IPS DF 6.9 (cell line): ENCODE data around the gene SLC8A1.

Source experiments
- DNase-seq: peaks from one replicate; pipeline ENCODE4 v3.0.0-alpha.2; 2013; ENCODE audit warnings: low read depth, low spot score
- H3K27ac ChIP-seq: one replicate; pipeline ENCODE4 v1.5.1; 2013; ENCODE audit warnings: low read length, control low read depth
- H3K27me3 ChIP-seq: 2 replicates; pipeline ENCODE4 v1.6.1; 2013; ENCODE audit warnings: mild to moderate bottlenecking, low read length; ENCODE audit not compliant: control insufficient read depth, insufficient read depth
- H3K36me3 ChIP-seq: 2 replicates; pipeline ENCODE4 v1.6.1; 2013; ENCODE audit warnings: low read length; ENCODE audit not compliant: control insufficient read depth, insufficient read depth
- H3K4me1 ChIP-seq: 2 replicates; pipeline ENCODE4 v1.6.1; 2013; ENCODE audit warnings: low read length; ENCODE audit not compliant: control insufficient read depth, insufficient read depth
- H3K4me3 ChIP-seq: 2 replicates; pipeline ENCODE4 v1.5.1; 2013; ENCODE audit warnings: mild to moderate bottlenecking, low read length
- H3K9me3 ChIP-seq: 2 replicates; pipeline ENCODE4 v1.6.1; 2013; ENCODE audit warnings: low read length, inconsistent platforms; ENCODE audit not compliant: control insufficient read depth, insufficient read depth
- WGBS: extraction: QIAGEN DNeasy Blood & Tissue Kit; methylation state at CpG from one replicate; pipeline ENCODE4 v1.1.7; 2013; ENCODE audit warnings: mixed read lengths, missing lambda C conversion rate; ENCODE audit not compliant: insufficient read length, insufficient coverage; 5-methylcytosine and 5-hydroxymethylcytosine counted together

Gene SLC8A1

DNA sequence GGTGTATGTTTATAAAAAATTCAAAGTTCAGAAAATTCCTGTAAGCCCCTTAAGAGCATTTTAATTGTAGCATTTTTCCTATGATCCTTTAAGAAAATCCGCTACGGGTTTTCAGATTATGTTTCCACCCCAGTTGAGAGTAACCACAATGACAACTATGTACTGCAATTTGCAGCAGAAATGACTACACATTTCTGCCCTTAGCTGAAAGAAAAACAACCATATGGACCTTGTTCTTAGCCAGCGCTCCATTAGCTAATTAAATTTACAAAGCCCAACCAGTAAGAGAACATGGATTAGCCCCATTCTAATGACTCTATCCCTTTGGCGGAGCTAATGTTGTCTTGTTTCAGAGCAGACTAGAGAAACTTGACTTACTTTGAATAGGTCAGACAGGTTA lies 247.6 kb downstream of the SLC8A1 start:
- DNase-seq = no peak
- no peak overlapping the region for H3K27ac ChIP-seq
- H3K36me3 ChIP-seq = no peaks in the 10 kb centered on the region
- WGBS = no CpG with 5 or more reads among the region's 4 CpGs
- H3K4me3 ChIP-seq = no peak overlapping the region
- no peaks in the 10 kb centered on the region for H3K4me1 ChIP-seq
- H3K27me3 ChIP-seq = no peaks in the 10 kb centered on the region
- H3K9me3 ChIP-seq = no peaks in the 10 kb centered on the region

DNA sequence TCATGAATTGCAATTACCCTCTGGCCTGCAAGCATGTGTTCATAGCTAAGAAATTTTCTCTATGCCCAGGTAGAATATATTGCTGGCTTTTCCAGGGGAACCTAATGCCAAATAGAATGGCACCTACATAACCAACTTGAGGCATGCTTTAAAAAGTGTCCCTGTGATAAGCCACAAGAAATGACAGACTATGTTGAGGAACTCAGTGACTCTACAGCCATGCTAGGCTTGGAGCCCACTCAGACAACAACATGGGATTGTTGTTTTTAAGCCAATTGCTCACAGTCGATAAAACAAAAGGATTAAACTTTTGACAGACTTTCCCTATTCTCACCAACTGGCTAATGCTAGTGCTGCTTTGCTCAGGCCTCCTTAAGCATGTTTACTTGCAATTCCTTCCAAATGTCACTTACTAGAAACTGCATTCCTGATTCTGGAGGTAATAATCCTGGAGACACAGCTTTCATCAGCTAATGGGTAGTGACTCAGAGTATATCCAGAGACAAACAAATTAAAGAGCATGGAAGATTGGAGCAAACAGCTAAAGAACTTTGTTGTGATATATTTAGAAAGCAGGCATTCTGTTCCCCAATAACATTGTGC lies 249.0 kb downstream of the SLC8A1 start:
- no CpG with 5 or more reads among the region's 1 CpG for WGBS
- no peak overlapping the region for H3K27ac ChIP-seq
- H3K36me3 ChIP-seq = no peaks in the 10 kb centered on the region
- H3K4me3 ChIP-seq = no peak overlapping the region
- no peaks in the 10 kb centered on the region for H3K27me3 ChIP-seq
- H3K4me1 ChIP-seq = no peaks in the 10 kb centered on the region
- H3K9me3 ChIP-seq = no peaks in the 10 kb centered on the region
- DNase-seq = no peak

DNA sequence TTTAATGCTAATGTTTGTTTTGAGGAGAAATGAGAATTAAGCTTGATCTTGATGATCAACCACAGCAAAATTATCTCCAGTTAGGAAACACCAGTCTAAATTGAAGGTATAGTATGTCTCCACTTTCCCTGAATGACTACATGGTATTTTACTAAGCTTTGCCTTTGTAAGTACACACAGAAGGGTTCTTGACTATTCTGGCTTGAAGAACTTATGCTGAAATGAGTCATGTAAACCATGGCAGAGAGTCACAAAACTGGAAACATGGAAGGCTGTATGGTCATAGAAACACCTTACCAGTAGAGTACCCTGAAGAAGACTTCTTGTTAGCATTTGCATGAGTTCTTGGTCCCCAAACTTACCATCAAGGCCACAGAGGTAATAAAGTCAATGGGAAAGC lies 250.5 kb downstream of the SLC8A1 start:
- H3K27me3 ChIP-seq = no peaks in the 10 kb centered on the region
- no peak for DNase-seq
- H3K4me3 ChIP-seq = no peak overlapping the region
- no peaks in the 10 kb centered on the region for H3K4me1 ChIP-seq
- H3K27ac ChIP-seq = no peak overlapping the region
- H3K36me3 ChIP-seq = no peaks in the 10 kb centered on the region
- no peaks in the 10 kb centered on the region for H3K9me3 ChIP-seq

DNA sequence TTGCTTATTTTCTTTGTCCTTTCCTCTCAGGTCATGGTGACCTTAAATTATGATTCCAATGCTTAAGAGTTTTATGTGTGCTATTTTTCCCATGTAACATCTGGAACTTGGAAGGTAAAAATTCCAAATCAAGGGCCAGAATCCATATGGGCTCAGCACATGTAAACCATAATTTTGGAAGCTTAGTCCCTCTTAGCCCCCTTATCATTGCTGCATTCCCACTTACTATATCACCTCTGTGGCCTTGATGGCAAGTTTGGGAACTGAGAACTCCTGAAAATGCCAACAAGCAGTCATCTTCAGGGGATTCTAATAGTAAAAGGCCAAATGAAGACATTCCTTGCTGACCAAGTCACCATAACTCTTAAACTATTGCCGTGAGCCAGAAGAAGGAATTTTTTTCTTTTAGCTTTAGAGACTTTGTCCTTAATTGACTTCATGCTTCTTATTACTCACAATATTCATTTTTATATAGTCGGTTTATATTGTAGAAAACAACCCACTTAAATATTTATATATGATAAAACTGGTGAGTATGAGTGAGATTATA lies 251.4 kb downstream of the SLC8A1 start:
- Histone ChIP-seq H3K27me3 (no peaks in the 10 kb centered on the region), H3K36me3 (no peaks in the 10 kb centered on the region), H3K9me3 (no peaks in the 10 kb centered on the region), H3K27ac (no peak overlapping the region), H3K4me1 (no peaks in the 10 kb centered on the region), H3K4me3 (no peak overlapping the region)
- WGBS = no CpG with 5 or more reads among the region's 2 CpGs
- DNase-seq = no peak

DNA sequence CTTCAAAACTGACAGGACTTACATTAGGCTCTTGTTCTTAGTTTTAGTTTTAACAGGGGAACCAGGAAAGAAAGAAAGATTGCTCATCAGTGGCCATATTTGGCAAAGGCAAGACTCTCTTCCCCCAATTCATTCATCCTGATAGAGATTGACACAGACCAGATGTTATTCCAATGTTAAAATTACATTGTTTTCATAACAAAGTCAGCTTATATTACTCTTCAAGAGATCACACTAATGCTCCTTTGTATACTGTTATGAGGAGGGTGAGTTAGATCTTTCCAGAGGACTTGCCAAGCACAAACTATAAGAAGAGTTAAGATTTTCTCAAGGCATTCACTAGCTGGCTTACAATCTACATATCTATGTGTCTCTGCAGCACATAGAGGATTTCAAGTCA lies 252.1 kb downstream of the SLC8A1 start:
- H3K27me3 ChIP-seq = no peaks in the 10 kb centered on the region
- no peaks in the 10 kb centered on the region for H3K36me3 ChIP-seq
- no peak for DNase-seq
- no peaks in the 10 kb centered on the region for H3K4me1 ChIP-seq
- H3K27ac ChIP-seq = no peak overlapping the region
- no peak overlapping the region for H3K4me3 ChIP-seq
- H3K9me3 ChIP-seq = no peaks in the 10 kb centered on the region

DNA sequence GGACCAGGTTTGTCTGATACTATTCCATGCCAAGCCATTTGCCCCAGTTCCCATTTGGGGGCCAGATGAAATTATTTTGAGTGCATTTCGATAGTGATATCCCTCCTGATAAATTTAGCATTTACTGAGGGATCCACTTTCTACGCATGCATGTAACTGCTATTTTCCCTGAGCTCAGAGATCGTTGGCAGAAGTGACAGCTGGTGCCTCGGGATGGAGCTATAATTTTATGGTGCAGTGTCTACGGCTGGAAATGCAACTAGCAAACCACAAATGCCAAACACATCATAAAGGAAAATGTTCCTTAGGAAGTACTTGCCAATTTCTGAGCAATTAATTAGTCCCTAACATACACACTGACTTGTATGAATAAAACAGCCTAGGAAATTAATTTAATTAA lies 254.8 kb downstream of the SLC8A1 start:
- no CpG with 5 or more reads among the region's 5 CpGs for WGBS
- H3K4me3 ChIP-seq = no peak overlapping the region
- no peaks in the 10 kb centered on the region for H3K9me3 ChIP-seq
- no peaks in the 10 kb centered on the region for H3K27me3 ChIP-seq
- no peak overlapping the region for H3K27ac ChIP-seq
- no peaks in the 10 kb centered on the region for H3K36me3 ChIP-seq
- no peak for DNase-seq
- no peaks in the 10 kb centered on the region for H3K4me1 ChIP-seq

DNA sequence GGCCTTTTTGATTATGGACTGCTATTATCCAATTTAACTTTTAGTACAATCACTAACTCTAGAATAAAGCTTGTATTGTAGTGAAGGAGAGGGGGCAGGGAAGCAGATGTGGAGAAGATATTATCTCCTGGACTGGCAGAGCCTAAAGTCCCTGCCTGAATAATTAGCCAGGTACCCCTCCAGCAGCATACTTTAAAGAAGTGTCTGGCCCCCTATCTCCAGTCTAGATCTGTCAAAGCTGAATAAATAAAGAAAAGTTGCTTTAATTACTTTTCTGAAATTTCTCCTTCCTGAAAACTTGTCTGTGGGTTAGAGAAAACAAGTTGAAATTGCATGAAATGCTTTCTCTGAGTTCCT lies 258.2 kb downstream of the SLC8A1 start:
- Histone ChIP-seq H3K27me3 (no peaks in the 10 kb centered on the region), H3K27ac (no peak overlapping the region), H3K9me3 (no peaks in the 10 kb centered on the region), H3K36me3 (no peaks in the 10 kb centered on the region), H3K4me3 (no peak overlapping the region), H3K4me1 (0 out of 2 replicates have a peak, but pooled peaks cover 1% of the 10 kb centered on the region)
- no peak for DNase-seq

DNA sequence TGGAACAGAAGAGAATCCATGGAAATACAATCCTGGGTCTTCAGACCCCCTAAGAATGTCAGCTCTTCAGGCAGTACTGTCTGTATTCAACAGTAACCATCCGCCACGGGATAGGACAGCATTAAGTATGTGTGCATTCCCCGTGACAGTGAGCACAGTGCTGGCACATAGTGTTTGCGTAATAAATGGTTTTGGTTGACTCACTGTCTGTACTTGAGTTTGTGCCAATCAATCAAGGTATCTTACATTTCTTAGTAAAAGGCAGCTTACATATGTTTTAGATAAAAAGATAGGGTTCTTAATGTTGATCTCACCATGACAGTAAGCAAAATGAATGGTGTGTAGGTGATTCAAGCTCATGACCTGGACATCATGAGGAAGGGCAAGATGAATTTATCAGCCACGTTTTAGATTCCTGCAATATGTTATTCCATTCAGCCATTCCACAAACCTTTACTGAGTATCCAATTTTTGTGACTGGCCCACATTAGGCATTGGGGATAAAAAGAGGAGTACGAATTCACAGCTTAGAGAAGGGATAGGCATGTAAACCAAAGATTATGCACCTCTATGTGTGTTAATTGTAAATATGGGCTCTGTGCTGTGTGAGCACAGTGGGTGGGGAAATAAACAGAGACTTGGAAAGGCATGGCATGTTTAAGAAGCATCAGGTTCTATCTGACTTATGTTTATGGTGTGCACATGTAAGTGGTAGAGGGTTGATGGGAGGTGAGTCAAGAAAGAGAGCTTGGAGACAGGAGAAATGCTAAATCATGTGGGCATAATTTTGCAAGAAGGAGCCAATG lies 258.8 kb downstream of the SLC8A1 start:
- H3K27me3 ChIP-seq = no peaks in the 10 kb centered on the region
- H3K4me1 ChIP-seq = 0 out of 2 replicates have a peak, but pooled peaks cover 1% of the 10 kb centered on the region
- H3K9me3 ChIP-seq = no peaks in the 10 kb centered on the region
- H3K27ac ChIP-seq = no peak overlapping the region
- WGBS = no CpG with 5 or more reads among the region's 6 CpGs
- H3K4me3 ChIP-seq = no peak overlapping the region
- no peaks in the 10 kb centered on the region for H3K36me3 ChIP-seq
- DNase-seq = no peak

DNA sequence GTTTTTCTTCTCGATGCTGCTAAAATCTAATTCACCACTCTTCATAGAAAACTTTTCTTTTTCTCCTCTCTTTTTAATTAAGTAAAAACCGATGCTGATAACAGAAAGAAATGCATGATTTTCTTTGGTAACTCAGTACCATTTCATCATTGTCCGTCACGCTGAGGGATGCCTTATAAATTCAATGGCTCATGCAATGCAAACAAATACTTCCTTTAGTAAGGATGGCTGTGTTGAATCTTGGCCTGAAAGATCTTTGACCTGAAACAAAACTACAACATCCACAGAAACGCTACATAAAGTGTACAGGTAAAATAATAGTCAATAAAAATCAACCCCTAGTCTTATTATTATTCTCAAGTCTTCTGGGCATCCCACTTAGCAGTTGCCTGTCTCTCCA lies 261.4 kb downstream of the SLC8A1 start:
- H3K4me1 ChIP-seq = 0 out of 2 replicates have a peak, but pooled peaks cover 1% of the 10 kb centered on the region
- no peak for DNase-seq
- no peaks in the 10 kb centered on the region for H3K9me3 ChIP-seq
- no peaks in the 10 kb centered on the region for H3K36me3 ChIP-seq
- no peak overlapping the region for H3K27ac ChIP-seq
- no CpG with 5 or more reads among the region's 5 CpGs for WGBS
- H3K4me3 ChIP-seq = no peak overlapping the region
- H3K27me3 ChIP-seq = no peaks in the 10 kb centered on the region

DNA sequence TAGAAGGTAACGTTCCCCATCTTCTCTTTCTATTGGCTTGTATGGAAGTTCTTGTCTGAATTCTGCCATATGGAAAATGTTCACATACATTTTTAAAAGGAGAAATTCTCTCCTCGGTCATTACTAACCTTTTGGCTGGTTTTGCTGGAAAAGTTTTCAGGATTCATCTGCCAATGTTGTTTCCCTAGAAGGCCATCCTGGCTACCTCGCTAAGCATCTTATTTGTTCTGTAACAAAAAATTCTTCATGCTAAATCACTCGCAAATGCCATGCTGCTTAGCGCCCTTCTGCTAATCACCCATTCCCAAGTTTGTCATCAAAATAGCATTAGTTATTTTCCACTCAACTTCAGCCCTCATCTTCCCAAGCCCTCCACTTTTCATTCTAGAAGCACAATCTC lies 262.0 kb downstream of the SLC8A1 start:
- Histone ChIP-seq H3K27ac (no peak overlapping the region), H3K27me3 (no peaks in the 10 kb centered on the region), H3K4me3 (no peak overlapping the region), H3K9me3 (no peaks in the 10 kb centered on the region), H3K36me3 (no peaks in the 10 kb centered on the region), H3K4me1 (0 out of 2 replicates have a peak, but pooled peaks cover 1% of the 10 kb centered on the region)
- no CpG with 5 or more reads among the region's 5 CpGs for WGBS
- no peak for DNase-seq

DNA sequence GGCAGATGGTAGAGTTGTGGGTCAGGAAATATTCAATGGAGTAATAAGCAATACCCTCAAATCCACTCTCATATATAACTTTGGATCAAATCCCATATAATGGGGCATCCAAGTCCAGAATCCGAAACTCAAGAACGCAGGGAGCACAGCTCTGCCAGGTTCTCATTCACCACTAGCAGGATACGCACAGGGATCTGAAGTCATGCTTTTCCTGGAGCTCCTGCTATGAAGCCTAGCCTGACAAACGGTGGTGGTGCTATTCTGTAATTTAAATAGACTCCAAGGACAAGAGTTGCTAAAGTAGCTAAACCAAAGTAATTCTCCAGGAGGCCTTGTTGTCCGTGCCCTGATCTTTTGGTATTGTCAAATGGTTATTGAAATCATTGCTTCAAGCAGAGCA lies 264.8 kb downstream of the SLC8A1 start:
- DNase-seq = no peak
- no peaks in the 10 kb centered on the region for H3K36me3 ChIP-seq
- H3K4me3 ChIP-seq = no peak overlapping the region
- 0 out of 2 replicates have a peak, but pooled peaks cover 1% of the 10 kb centered on the region for H3K4me1 ChIP-seq
- no peaks in the 10 kb centered on the region for H3K9me3 ChIP-seq
- no peaks in the 10 kb centered on the region for H3K27me3 ChIP-seq
- WGBS = no CpG with 5 or more reads among the region's 5 CpGs
- H3K27ac ChIP-seq = no peak overlapping the region
